Measurements from ENCODE around the gene ZNF576. TPM values are rescaled to one million over a fixed set of nuclear protein-coding genes. Genes with fewer than 3 reads are reported as not detected.

ZNF576 gene
- total and polyA plus RNA-seq, 9 of the 15 experiments (the other 6 are each of a cell fraction or from before 2014, with no cell fraction given), result 6.8 to 18.2 (median 12.2) TPM

DNA sequence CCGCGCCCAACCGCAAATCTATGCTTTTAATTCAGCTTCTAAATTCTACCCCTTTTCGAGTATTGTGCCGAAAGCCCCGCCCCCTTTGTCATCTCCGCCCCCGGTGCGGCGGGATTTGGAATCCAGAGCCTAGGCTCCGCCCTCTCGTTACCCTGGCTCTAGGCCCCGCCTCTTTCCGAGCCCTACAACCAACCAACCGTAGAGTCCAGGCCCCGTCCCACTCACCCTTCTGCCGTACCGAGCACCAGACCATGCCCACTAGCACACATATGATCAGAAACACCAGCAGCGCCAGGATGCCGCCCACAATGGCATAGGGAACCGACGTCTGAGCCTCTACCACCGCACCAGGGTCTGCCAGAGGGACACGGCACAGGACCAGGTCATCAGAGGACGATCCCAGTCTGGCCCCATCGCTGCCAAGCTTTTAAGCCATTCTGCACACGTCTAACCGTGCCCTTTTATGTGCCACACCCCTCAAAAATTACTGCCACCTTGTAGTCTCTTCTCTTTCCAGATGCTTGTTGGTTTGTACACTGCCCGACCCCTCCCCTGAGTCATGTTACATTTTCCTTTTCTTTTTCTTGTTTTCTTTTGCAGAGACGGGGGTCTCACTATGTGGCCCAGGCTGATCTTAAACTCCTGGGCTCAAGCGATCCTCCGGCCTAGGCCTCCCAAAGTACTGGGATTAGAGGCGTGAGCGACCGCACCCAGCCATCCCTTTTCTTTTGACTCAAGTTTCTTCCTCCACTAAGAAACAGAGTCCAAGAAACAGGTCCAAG, 27.7 kb downstream of the ZNF576 start (continued):
- no peak for TF ChIP-seq AFF1 (IDR thresholded peaks at IDR 0.05; ENCODE audit: low read depth in 1 of 2, partially characterized antibody in 2 of 2)
- TF ChIP-seq DACH1 (IDR thresholded peaks at IDR 0.05; ENCODE audit: partially characterized antibody), result no peak
- TF ChIP-seq ZNF696 (CRISPR knock-in tag; conservative IDR thresholded peaks at IDR 0.05), result no peak
- TF ChIP-seq SP1 (CRISPR knock-in tag; IDR thresholded peaks at IDR 0.05), result no peak
- no peak for TF ChIP-seq ZNF395 (CRISPR knock-in tag; IDR thresholded peaks at IDR 0.05)
- TF ChIP-seq CHD2 (IDR thresholded peaks at IDR 0.05; ENCODE audit: low read depth, low read length), result no peak
